Aorta (tissue), 5 donors: ENCODE measurements around the gene ESRRG. TPM values are rescaled to one million over a fixed set of nuclear protein-coding genes. Genes with fewer than 3 reads are reported as not detected.

Experiments
- ATAC-seq: fragments of 200-7000 bp; cut with Tn5 transposase; one replicate; pipeline ENCODE4 v1.9.1; 2022; ENCODE audit warnings: moderate library complexity; ENCODE audit not compliant: low FRiP score
- DNase-seq, 2 donors: peaks; one replicate each; pipeline ENCODE4 v3.0.0-alpha.2; 2020
- H3K27ac ChIP-seq, 2 donors: one replicate each; pipeline ENCODE4 v1.5.1; 2013; ENCODE audit warnings: low read length in 2 of 2, mild to moderate bottlenecking in 2 of 2, moderate library complexity in 2 of 2, control low read depth in 1 of 2, inconsistent platforms in 1 of 2, low read depth in 1 of 2
- H3K27me3 ChIP-seq, 2 donors: one replicate each; pipeline ENCODE4 v1.6.1; 2013; ENCODE audit warnings: control low read depth in 1 of 2, low read length in 1 of 2, mild to moderate bottlenecking in 1 of 2, moderate library complexity in 1 of 2; ENCODE audit not compliant: insufficient read depth in 2 of 2, control insufficient read depth in 1 of 2
- H3K36me3 ChIP-seq, 2 donors: one replicate each; pipeline ENCODE4 v1.6.1; 2013; ENCODE audit warnings: control low read depth in 1 of 2, low read length in 1 of 2, mild to moderate bottlenecking in 1 of 2; ENCODE audit not compliant: insufficient read depth in 2 of 2, control insufficient read depth in 1 of 2
- H3K4me1 ChIP-seq, 2 donors: one replicate each; pipeline ENCODE4 v1.6.1; 2013; ENCODE audit warnings: low read length in 2 of 2, control low read depth in 1 of 2, mild to moderate bottlenecking in 1 of 2, moderate library complexity in 1 of 2; ENCODE audit not compliant: insufficient read depth in 2 of 2, control insufficient read depth in 1 of 2
- H3K4me3 ChIP-seq, 2 donors: one replicate each; pipeline ENCODE4 v1.5.1; 2013; ENCODE audit warnings: low read length in 2 of 2, control low read depth in 1 of 2, mild to moderate bottlenecking in 1 of 2
- H3K9me3 ChIP-seq: one replicate; pipeline ENCODE4 v1.6.1; 2013; ENCODE audit warnings: mild to moderate bottlenecking, low read length; ENCODE audit not compliant: control insufficient read depth
- WGBS, 2 donors: extraction: QIAGEN DNeasy Blood & Tissue Kit; methylation state at CpG; one replicate each; pipeline ENCODE4 v1.1.7; 2013; 5-methylcytosine and 5-hydroxymethylcytosine counted together
- intact Hi-C, 2 donors: fragments of 100-400 bp; cut with DNase I; formaldehyde crosslinking; loops; one replicate each; pipeline versions ENCODE4 v1.14.2 to v1.15.0; 2022
- polyA plus RNA-seq, 2 donors: library from polyadenylated mRNA; stranded (reverse); fragments of 200-250 nt; gene quantifications; one replicate each; pipeline ENCODE4 v1.2.3, GENCODE V29; 2013
- total RNA-seq, 2 donors: library from RNA; stranded (reverse); fragmentation: NEBNext Ultra II Directional; extraction: Animal tissue kit (Norgen Biotek cat#: 25700); gene quantifications; one replicate each; pipeline ENCODE4 v1.2.1, GENCODE V29; 2021
- donor health status: healthy with polysubstance abuse.
- donor health status: Bipolar disorder and iron deficiency.
- donor health status: DM: no; HTN: no; CAD: no.
- donor health status: DM: no; HTN: no; CAD: no.
- donor health status: DM: yes; HTN: yes; CAD: no.

ESRRG gene
- total and polyA plus RNA-seq, 4 donors = 0.21 to 1.3 TPM; not detected in 2

DNA sequence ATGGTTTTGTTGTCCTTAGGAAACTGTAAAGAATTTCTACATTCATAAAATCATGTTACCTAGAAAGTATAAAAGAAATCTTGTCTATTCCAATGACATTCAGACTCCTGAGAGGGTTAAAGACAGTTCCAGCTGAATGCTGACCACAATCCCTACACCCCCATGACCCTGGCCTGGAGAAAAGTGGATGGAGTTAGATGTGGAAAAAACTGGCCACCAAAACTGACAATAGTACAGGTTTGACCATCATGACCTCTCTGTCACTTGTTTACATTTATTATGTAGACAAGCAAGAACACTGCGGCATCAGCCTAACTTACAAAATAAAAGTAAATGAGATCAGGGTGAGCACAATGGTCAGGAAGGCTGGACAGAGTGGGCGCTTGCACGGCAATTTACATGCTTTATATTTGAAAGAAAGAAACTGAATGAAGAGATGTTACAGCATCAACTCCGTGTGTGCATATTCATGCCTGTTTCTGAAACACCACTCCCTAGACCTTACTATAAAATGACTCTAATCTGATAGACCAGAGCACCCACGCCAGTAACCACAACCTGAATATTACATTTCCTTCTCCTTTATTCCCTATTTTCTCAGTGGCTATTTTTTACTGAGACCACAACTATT lies 116.0 kb downstream of the ESRRG start:
- intact Hi-C loops = no loop called here
- no peaks in the 10 kb centered on the region for H3K4me1 ChIP-seq
- peaks cover 0 to 2% of the 10 kb centered on the region in 2 donors for H3K27me3 ChIP-seq
- no peak for DNase-seq
- 73 to 78% methylated on average over 5 of the region's 5 CpGs for WGBS, 2 donors
- H3K4me3 ChIP-seq = no peak overlapping the region
- H3K36me3 ChIP-seq = no peaks in the 10 kb centered on the region
- H3K27ac ChIP-seq = no peak overlapping the region
- no peaks in the 10 kb centered on the region for H3K9me3 ChIP-seq
- ATAC-seq = no peak

DNA sequence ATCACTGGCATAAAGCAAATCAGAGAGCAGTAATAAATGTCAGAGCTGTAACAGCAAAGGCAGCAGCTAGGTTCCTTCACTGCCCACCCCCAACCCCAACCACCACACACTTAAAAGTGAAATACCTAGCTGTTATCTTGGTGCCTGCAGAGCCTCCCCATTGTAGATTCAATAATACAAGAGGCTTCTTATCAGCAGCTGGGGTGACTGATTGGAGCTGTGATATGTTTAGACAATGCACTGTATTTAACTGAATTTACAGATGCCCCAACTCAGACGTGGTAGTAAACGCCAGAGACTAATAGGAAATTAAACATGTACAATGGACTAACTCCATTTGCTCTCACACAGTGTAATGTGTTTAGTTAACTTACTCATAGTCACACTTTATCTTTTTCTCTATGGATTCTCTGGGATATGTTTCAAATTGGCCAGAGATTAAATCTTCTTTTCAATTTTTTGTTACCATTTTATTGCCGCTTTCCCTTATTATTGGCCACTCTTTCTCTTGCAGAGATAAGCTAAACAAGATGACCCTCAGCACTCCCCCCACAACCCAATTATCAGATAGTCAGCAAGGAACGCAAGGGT lies 117.1 kb downstream of the ESRRG start:
- 58 to 62% methylated on average over 4 of the region's 4 CpGs for WGBS, 2 donors
- Histone ChIP-seq H3K27me3 (peaks cover 0 to 2% of the 10 kb centered on the region in 2 donors), H3K4me3 (no peak overlapping the region), H3K9me3 (no peaks in the 10 kb centered on the region), H3K27ac (no peak overlapping the region), H3K36me3 (no peaks in the 10 kb centered on the region), H3K4me1 (no peaks in the 10 kb centered on the region)
- DNase-seq = no peak
- no peak for ATAC-seq
- intact Hi-C loops = no loop called here

DNA sequence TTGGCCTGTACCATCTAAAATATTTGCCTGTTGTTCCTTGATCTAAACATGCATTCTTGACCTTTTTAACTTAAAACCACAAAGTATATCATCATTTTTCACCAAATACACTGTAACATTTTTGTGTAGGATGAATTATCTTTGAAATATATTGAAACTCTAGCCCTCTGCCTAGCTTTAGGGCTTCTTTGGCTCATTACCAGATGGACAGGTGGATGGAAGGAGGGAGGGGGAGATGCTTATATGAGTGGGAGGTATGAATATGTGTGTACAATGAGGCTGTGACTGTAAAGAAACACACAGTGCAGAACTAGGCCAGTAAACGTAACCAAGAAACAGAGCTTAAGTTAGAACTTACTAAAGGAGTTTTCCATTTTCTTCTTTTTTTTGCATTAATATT lies 118.5 kb downstream of the ESRRG start:
- intact Hi-C loops = no loop called here

DNA sequence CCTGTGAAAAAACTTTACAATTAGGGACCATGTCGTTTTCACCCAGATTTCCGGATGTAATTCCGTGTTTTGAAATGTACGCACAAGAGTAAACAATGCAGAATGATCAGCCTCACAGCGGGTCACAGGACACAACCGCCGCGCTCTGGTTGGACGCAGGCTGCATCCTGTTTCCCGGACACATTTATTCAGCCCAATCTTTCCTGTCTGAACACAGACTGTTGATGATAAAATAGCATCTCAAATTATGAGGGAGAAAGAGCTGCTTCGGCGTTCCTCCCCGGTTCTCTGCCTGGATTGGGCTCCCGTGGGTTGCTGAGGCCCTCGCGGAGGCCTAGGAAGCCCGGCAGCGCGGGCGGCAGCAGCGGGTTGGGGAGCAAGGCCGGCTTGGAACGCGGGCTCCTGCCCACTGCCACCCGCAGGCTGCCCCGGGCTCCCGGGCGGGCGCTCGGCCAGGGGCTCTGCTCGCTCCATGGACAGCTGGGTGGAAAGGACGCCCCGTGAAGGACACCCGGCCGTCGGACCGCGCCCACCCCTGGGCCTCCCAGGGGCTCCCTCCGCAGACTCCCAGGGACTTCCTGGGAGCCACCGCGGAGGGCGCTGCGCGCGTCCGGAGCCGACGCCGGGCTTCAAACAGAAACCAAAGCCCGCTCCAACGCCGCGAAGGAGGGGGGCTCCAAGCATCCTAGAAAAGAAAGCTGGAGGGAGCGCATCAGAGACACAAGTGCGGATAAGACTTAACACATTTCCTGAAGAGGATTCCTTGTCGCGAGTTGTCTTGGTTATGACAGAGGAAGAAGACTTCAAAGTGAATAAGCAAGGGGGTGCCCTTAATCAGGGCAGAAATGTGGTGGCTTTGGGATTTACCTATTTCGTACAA lies 122.3 kb downstream of the ESRRG start:
- intact Hi-C loops = no loop called here
- DNase-seq = peak; percentile 77 to 84

More for the DNA sequence above, 118.5 kb downstream of the ESRRG start:
- 92 to 93% methylated on average over 1 of the region's 1 CpG for WGBS, 2 donors
- DNase-seq (no peak), ATAC-seq (no peak)
- Histone ChIP-seq H3K27ac (no peak overlapping the region), H3K9me3 (no peaks in the 10 kb centered on the region), H3K27me3 (peaks cover 0 to 2% of the 10 kb centered on the region in 2 donors), H3K36me3 (no peaks in the 10 kb centered on the region), H3K4me1 (no peaks in the 10 kb centered on the region), H3K4me3 (no peak overlapping the region)

DNA sequence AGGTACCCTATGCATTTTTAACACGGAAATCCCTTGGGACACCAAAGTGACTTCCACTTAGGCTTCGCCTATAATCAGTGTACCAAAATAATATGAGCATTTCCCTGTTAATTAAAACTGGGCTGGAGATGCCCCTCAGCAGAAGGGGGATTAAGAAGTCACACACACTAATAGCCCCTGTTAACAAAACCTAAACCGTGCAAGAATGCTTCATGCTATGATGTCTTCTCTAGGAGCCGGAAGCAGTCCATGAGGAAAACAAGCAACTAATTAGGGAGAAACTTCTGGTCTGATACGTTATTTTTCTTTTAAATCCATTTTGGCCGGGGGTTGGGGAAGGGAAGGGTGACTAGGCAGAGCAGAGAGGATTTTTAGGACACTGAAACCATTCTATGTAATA lies 123.4 kb downstream of the ESRRG start:
- Histone ChIP-seq H3K4me1 (no peaks in the 10 kb centered on the region), H3K27ac (no peak overlapping the region), H3K27me3 (no peaks in the 10 kb centered on the region), H3K36me3 (no peaks in the 10 kb centered on the region), H3K9me3 (no peaks in the 10 kb centered on the region), H3K4me3 (no peak overlapping the region)
- WGBS, 2 donors = 96 to 97% methylated on average over 6 of the region's 6 CpGs
- DNase-seq (no peak), ATAC-seq (no peak)
- intact Hi-C loops = no loop called here

More for the DNA sequence above, 122.3 kb downstream of the ESRRG start:
- H3K4me1 ChIP-seq = no peaks in the 10 kb centered on the region
- 2% methylated on average over 53 to 58 of the region's 58 CpGs for WGBS, 2 donors
- H3K4me3 ChIP-seq = peak overlapping the region; percentile 22 to 68
- no peaks in the 10 kb centered on the region for H3K36me3 ChIP-seq
- ATAC-seq = peak; percentile 82
- no peak overlapping the region for H3K27ac ChIP-seq
- H3K9me3 ChIP-seq = no peaks in the 10 kb centered on the region
- no peaks in the 10 kb centered on the region for H3K27me3 ChIP-seq

DNA sequence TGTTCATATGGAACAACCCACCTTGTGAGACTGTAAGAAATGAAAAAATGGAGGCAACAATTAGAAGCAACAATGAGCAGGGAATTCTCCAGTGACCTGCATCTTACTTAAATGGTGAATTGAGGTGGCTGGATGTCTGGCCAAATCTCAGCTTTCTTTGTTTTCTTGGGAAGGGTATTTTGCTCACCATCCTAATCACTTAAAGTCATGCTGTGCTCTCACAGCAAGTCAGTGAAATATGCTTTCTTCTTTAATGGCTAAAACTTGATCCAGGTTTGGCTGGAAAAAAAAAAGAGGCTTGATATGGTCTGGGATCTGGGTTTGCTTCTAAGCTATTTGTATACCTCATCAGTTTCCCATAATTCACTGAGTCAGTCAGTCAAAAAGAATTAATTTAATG lies 124.8 kb downstream of the ESRRG start:
- intact Hi-C loops = no loop called here
- Histone ChIP-seq H3K36me3 (no peaks in the 10 kb centered on the region), H3K27ac (no peak overlapping the region), H3K9me3 (no peaks in the 10 kb centered on the region), H3K4me1 (no peaks in the 10 kb centered on the region), H3K27me3 (no peaks in the 10 kb centered on the region), H3K4me3 (no peak overlapping the region)
- ATAC-seq = no peak
- DNase-seq = no peak

DNA sequence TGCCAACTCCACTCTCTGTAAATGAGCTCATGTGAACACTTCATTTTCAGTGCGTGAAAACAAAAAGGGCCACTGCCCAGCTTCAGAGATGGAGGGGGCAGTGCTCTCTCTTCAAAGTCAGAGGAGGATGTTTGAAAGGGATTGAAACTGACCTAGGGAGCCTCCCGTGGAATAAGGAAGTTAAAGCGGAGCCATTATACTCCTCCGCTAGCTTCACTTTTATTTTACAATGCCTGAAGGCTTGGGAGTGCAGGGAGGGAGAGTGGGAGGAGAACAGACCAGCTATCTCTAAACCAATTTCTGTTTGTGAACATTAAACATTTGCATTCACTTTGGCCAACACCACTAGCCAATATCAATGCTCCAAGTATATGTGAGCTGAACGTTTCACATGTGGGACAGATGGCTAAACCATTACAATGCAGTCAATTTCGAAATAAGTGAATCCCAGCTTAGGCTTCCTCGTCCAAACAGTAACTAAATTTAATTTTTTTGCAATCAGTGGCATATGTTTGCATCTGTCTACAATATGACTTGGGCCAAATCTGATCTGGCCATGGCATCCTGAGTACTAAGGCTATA lies 126.9 kb downstream of the ESRRG start:
- intact Hi-C loops = no loop called here
- Histone ChIP-seq H3K4me1 (no peaks in the 10 kb centered on the region), H3K36me3 (no peaks in the 10 kb centered on the region), H3K27me3 (no peaks in the 10 kb centered on the region), H3K9me3 (no peaks in the 10 kb centered on the region), H3K27ac (no peak overlapping the region), H3K4me3 (no peak overlapping the region)
- ATAC-seq = no peak
- 73 to 78% methylated on average over 7 of the region's 7 CpGs for WGBS, 2 donors
- DNase-seq = no peak

DNA sequence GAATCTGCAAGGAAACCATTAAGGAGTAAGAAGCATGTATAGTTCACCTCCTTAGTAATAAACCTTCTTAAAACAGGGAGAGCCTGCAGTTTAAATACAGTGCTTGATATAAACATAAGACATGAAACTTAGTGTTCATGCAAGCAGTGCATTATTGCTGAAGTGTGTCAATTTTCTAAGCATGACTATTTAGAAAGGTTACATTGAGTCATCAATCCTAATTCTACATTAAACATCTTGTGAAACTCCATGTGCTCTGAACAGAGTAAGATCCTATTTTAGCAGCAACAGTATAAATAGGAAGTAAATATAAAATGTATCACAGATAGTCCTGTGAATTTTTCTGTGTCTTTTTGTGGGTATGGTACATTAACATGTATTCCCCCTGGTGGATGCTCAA lies 135.5 kb downstream of the ESRRG start:
- H3K27me3 ChIP-seq = no peaks in the 10 kb centered on the region
- no peak overlapping the region for H3K4me3 ChIP-seq
- intact Hi-C loops = no loop called here
- no peaks in the 10 kb centered on the region for H3K4me1 ChIP-seq
- H3K9me3 ChIP-seq = peaks cover 2% of the 10 kb centered on the region
- no peaks in the 10 kb centered on the region for H3K36me3 ChIP-seq
- ATAC-seq = no peak
- H3K27ac ChIP-seq = no peak overlapping the region
- DNase-seq = no peak
